Loucy (cell line): ENCODE measurements around the gene HELT.

Experiments used
- CTCF ChIP-seq: fragments of 200-600 bp; sonication (generic); conservative IDR thresholded peaks from 2 replicates; pipeline ENCODE4 v1.5.1; 2014; ENCODE audit warnings: mild to moderate bottlenecking, antibody characterized with exemption, low read length
- EZH2phosphoT487 ChIP-seq: fragments of 200-600 bp; IDR thresholded peaks from 2 replicates; pipeline ENCODE4 v1.6.1; 2018; ENCODE audit warnings: antibody characterized with exemption, mild to moderate bottlenecking, moderate library complexity, borderline replicate concordance

GRCh38 chr4:184992422-184992821 lies 25.9 kb upstream of the HELT start:
- TF ChIP-seq CTCF, result no peak
- no peak for TF ChIP-seq EZH2phosphoT487
